ENCODE measurements around the gene PLEKHH1.

PLEKHH1 gene

GRCh38 chr14:67557656-67558055, 24.6 kb downstream of the PLEKHH1 start:
- Histone ChIP-seq H3F3A (ENCODE audit: insufficient read depth) (no peaks in the 10 kb centered on the region), H4K20me1 (ENCODE audit: low read depth, low read length) (no peaks in the 10 kb centered on the region), H3K9ac (ENCODE audit: low read length) (no peak overlapping the region), H3K27ac (ENCODE audit: low read depth, low read length) (no peak overlapping the region), H3K4me2 (ENCODE audit: low read depth, low read length, poor library complexity, severe bottlenecking) (no peak overlapping the region), H2AFZ (ENCODE audit: low read depth, low read length, severe bottlenecking) (no peak overlapping the region), H3K27me3 (ENCODE audit: low read length) (no peaks in the 10 kb centered on the region), H3K9me2 (replicated peaks; ENCODE audit: insufficient read depth, low read length) (no peaks in the 10 kb centered on the region), H3K9me3 (ENCODE audit: insufficient read depth, low read length) (no peaks in the 10 kb centered on the region), H3K4me3 (ENCODE audit: insufficient read depth, low read length, poor library complexity, severe bottlenecking) (no peak overlapping the region), H3K79me2 (ENCODE audit: insufficient read depth, low read length) (no peaks in the 10 kb centered on the region), H3K36me3 (ENCODE audit: low read length) (no peaks in the 10 kb centered on the region)
- no peak for TF ChIP-seq EZH2phosphoT487 (conservative IDR thresholded peaks at IDR 0.05; ENCODE audit: low read length)
- TF ChIP-seq CTCF (IDR thresholded peaks at IDR 0.05; ENCODE audit: insufficient read depth, low read length, poor library complexity, severe bottlenecking) = no peak

GRCh38 chr14:67559639-67560038, 26.5 kb downstream of the PLEKHH1 start:
- H3K79me2 ChIP-seq (ENCODE audit: insufficient read depth, low read length) = no peaks in the 10 kb centered on the region
- H3K27me3 ChIP-seq (ENCODE audit: low read length) = no peaks in the 10 kb centered on the region
- no peak overlapping the region for H3K4me2 ChIP-seq (ENCODE audit: low read depth, low read length, poor library complexity, severe bottlenecking)
- no peaks in the 10 kb centered on the region for H3K9me3 ChIP-seq (ENCODE audit: insufficient read depth, low read length)
- H3K9ac ChIP-seq (ENCODE audit: low read length) = no peak overlapping the region
- H3K27ac ChIP-seq (ENCODE audit: low read depth, low read length) = no peak overlapping the region
- H3K36me3 ChIP-seq (ENCODE audit: low read length) = no peaks in the 10 kb centered on the region
- H2AFZ ChIP-seq (ENCODE audit: low read depth, low read length, severe bottlenecking) = no peak overlapping the region
- no peak overlapping the region for H3K4me3 ChIP-seq (ENCODE audit: insufficient read depth, low read length, poor library complexity, severe bottlenecking)
- TF ChIP-seq EZH2phosphoT487 (conservative IDR thresholded peaks at IDR 0.05; ENCODE audit: low read length) (no peak), CTCF (IDR thresholded peaks at IDR 0.05; ENCODE audit: insufficient read depth, low read length, poor library complexity, severe bottlenecking) (no peak)
- no peaks in the 10 kb centered on the region for H3K9me2 ChIP-seq (replicated peaks; ENCODE audit: insufficient read depth, low read length)
- no peaks in the 10 kb centered on the region for H3F3A ChIP-seq (ENCODE audit: insufficient read depth)
- no peaks in the 10 kb centered on the region for H4K20me1 ChIP-seq (ENCODE audit: low read depth, low read length)

- TF ChIP-seq CTCF (IDR thresholded peaks at IDR 0.05; ENCODE audit: insufficient read depth, low read length, poor library complexity, severe bottlenecking) = no peak
- no peak for TF ChIP-seq EZH2phosphoT487 (conservative IDR thresholded peaks at IDR 0.05; ENCODE audit: low read length)
- H3K9ac ChIP-seq (ENCODE audit: low read length) = no peak overlapping the region
- no peaks in the 10 kb centered on the region for H3K79me2 ChIP-seq (ENCODE audit: insufficient read depth, low read length)
- no peaks in the 10 kb centered on the region for H3K27me3 ChIP-seq (ENCODE audit: low read length)
- no peak overlapping the region for H3K27ac ChIP-seq (ENCODE audit: low read depth, low read length)
- no peaks in the 10 kb centered on the region for H3F3A ChIP-seq (ENCODE audit: insufficient read depth)
- no peaks in the 10 kb centered on the region for H3K9me3 ChIP-seq (ENCODE audit: insufficient read depth, low read length)
- H4K20me1 ChIP-seq (ENCODE audit: low read depth, low read length) = no peaks in the 10 kb centered on the region
- no peak overlapping the region for H3K4me3 ChIP-seq (ENCODE audit: insufficient read depth, low read length, poor library complexity, severe bottlenecking)
- H2AFZ ChIP-seq (ENCODE audit: low read depth, low read length, severe bottlenecking) = no peak overlapping the region
- H3K36me3 ChIP-seq (ENCODE audit: low read length) = no peaks in the 10 kb centered on the region
- no peaks in the 10 kb centered on the region for H3K9me2 ChIP-seq (replicated peaks; ENCODE audit: insufficient read depth, low read length)
- H3K4me2 ChIP-seq (ENCODE audit: low read depth, low read length, poor library complexity, severe bottlenecking) = no peak overlapping the region
Observed at GRCh38 chr14:67562025-67562775, 29.1 kb downstream of the PLEKHH1 start.

All from SU-DHL-6 (cell line).